GM20431 (cell line): ENCODE measurements around the gene TAF11L5.
"Not testable (repeated sequence)": the region's sequence is repeated elsewhere in the genome, so short reads cannot be mapped to it uniquely, and the experiment has no call there.

Source experiments
- in situ Hi-C: fragments of 300-500 bp; cut with MseI, MboI; formaldehyde crosslinking; loops from one replicate; pipeline ENCODE4 v1.15.0; 2020; ENCODE audit warnings: low sequenced_read_pairs; ENCODE audit not compliant: unreplicated experiment

Gene TAF11L5

DNA sequence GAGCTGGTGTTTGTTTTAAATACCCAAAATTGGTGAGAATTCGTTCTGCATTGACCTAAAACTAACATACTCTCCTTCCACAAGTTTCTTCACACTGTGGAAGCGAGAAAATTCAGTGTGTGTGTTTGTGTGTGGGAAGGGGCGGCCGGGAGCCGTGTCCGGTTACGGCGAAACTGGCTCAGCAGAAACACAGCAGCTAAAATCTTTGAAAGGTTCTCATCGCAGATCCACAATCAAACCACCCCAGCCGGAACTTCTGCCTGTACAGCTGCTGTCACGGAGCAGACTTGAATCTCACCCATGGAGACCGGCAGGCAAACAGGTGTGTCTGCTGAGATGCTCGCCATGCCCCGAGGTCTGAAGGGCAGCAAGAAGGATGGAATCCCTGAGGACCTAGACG, at the start of gene TAF11L5:
Gene TAF11L5 (plus strand): TSS at position 301 of the 400 bp plus-strand sequence.
- in situ Hi-C loops = not testable (repeated sequence)

DNA sequence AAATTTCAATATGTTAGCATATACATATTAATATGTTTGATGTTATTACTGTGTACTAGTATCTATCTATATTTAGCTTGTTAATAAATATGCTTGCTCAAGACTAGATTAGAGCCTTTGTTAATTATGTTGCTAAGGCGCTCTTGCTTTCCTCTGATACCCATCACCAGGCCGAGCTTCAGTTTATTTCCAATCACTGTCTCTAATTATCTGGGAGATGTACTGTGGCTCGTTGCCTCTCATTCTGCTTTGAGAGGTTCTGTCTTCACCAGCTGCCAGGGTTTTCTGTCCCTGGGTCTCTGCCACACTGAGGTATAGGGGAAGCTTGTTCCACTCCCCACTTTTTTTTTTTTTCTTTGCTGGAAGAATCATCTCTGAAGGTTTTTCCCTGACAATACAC, 48.0 kb upstream of the TAF11L5 start:
- in situ Hi-C loops = no loop called here

DNA sequence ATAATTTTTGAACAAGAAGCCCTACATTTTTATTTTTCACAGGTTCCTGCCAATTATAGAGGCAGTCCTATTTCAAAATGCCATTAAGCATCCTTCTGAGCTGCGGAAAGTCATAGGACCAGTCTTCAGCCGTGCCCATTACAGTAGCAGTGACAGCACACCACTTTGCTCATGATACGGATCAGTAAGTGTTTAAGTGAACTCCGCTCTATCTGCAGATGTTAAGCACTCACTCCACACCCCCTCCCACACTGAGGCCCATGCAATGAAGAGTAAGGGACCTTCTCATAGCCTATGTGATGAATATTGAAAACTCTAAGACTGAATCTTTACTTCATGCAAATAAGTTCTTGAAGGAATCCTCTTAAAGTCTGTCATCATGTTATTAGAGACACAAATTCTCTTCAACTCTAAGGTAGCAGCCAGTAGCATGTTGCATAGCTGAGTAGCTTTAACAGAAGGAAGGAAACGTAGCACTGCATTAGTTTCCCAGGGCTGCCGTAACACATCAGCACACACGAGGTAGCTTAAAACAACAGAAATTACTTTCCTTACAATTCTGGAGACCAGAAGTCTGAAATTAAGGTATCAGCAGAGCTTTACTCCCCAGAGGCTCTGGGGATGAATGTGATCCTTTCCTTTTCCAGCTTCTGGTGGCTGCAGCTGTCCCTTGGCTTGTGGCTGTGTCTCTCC, 47.3 kb upstream of the TAF11L5 start:
- in situ Hi-C loops = no loop called here

GRCh38 chr5:17481378-17481777, 43.7 kb upstream of the TAF11L5 start:
- in situ Hi-C loops = no loop called here

DNA sequence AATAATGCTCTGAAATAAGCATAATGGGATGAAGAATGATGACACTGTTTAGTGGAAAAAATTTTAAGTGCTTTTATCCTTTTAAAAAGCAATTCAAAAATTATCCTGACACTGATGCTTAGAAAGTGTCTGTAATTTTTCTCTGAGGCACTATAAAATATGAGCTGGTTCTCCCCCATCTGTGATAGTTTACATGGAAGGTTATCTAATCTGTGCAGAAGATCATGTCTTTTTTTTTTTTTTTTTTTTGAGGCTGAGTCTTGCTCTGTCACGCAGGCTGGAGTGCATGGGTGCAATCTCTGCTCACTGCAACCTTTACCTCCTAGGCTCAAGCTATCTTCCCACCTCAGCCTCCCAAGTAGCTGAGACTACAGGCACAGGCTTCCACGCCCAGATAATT, 42.2 kb upstream of the TAF11L5 start:
- in situ Hi-C loops = no loop called here

DNA sequence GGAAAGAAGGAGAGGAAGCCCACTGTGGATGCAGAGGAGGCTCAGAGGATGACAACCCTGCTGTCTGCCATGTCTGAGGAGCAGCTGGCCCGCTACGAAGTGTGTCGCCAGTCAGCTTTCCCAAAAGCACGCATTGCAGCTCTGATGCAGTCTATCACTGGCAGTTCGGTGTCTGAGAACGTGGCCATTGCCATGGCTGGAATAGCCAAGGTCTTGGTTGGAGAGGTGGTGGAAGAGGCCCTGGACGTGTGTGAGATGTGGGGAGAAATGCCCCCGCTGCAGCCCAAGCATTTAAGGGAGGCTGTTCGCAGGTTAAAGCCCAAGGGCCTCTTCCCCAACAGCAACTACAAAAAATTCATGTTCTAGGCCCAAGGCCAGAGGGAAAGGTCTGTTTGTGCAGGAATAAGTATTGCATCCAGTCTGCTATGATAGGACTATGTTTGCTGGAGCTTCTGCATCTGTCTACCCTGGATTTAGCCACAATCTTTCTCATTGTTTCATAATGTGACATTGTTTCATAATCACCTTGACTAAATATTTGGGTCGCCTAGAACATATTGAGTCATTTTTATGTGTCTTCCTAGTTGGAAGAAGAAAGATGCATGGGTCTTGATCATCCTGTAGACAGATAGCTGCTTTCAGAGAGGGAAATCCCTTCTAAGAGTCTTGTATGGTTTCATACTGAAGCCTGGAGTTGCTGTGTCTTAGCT, 38.4 kb upstream of the TAF11L5 start:
- in situ Hi-C loops = not testable (repeated sequence)

GRCh38 chr5:17487174-17487512, 37.9 kb upstream of the TAF11L5 start:
- in situ Hi-C loops = no loop called here

- in situ Hi-C loops = not testable (repeated sequence)
Measured at GRCh38 chr5:17491257-17491656, 33.8 kb upstream of the TAF11L5 start.

GRCh38 chr5:17492770-17493169, 32.3 kb upstream of the TAF11L5 start:
- in situ Hi-C loops = no loop called here

GRCh38 chr5:17497446-17497845, 27.6 kb upstream of the TAF11L5 start:
- in situ Hi-C loops = no loop called here

- in situ Hi-C loops = not testable (repeated sequence)
Measured at GRCh38 chr5:17497931-17498330, 27.1 kb upstream of the TAF11L5 start, which contains the start of gene TAF11L2. Gene TAF11L2 (plus strand): TSS chr5:17498231.

- in situ Hi-C loops = no loop called here
Measured at GRCh38 chr5:17511775-17512325, 13.2 kb upstream of the TAF11L5 start.

DNA sequence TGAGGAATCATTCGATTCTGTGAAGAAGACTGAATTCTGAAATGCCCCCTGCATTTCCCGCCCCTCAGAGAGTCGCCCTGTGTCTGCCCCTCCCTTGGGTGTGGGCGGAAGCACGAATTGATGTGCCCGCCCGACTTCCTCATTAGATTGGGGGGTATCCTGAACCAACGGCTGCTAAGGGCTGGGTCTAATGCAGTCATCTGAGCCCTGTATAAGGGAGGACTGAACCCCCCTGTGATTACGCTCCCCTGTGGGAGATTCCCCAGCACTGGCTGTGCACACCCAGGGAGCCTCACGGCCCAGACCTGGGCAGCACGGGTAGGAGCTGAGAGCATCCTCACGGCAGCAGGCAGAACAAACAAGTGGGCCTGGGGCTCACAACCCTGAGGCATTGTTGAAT, 7.5 kb upstream of the TAF11L5 start:
- in situ Hi-C loops = not testable (repeated sequence)

GRCh38 chr5:17518067-17518466, 7.0 kb upstream of the TAF11L5 start, which contains the start of gene TAF11L3:
Gene TAF11L3 (plus strand): TSS chr5:17518367.
- in situ Hi-C loops = not testable (repeated sequence)

DNA sequence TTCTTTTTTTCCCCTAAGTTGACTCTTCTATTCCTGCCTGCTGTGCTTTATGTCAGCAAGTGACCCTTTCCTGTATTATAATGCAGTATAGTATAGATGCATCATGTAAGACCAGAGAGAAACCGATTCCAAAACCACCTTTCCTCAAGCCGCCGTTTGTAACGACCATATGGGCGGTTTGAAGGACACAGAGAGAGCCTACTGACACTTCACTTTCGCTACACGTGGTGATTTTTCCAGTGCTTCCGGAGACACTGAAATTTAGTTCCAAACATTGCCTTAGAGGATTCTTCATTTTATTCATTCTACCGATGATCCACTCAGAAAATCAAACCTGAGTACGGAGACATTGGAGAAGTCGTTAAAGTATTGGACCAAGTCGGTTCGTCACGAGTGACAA, 5.5 kb upstream of the TAF11L5 start:
- in situ Hi-C loops = not testable (repeated sequence)

- in situ Hi-C loops = not testable (repeated sequence)
Measured at GRCh38 chr5:17521501-17521900, 3.5 kb upstream of the TAF11L5 start, which contains the start of gene TAF11L4. Gene TAF11L4 (plus strand): TSS chr5:17521801.

GRCh38 chr5:17526504-17526903, 1.5 kb downstream of the TAF11L5 start:
- in situ Hi-C loops = not testable (repeated sequence)

DNA sequence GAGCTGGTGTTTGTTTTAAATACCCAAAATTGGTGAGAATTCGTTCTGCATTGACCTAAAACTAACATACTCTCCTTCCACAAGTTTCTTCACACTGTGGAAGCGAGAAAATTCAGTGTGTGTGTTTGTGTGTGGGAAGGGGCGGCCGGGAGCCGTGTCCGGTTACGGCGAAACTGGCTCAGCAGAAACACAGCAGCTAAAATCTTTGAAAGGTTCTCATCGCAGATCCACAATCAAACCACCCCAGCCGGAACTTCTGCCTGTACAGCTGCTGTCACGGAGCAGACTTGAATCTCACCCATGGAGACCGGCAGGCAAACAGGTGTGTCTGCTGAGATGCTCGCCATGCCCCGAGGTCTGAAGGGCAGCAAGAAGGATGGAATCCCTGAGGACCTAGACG, 3.3 kb downstream of the TAF11L5 start, which contains the start of gene TAF11L6:
Gene TAF11L6 (plus strand): TSS at position 301 of the 400 bp plus-strand sequence.
- in situ Hi-C loops = not testable (repeated sequence)
